Fibroblast of gingiva (primary cell): ENCODE data around the gene B9D1.

Experiments used
- DNase-seq: peaks from one replicate; pipeline ENCODE4 v3.0.0-alpha.2; 2011; ENCODE audit warnings: low read depth

The B9D1 gene

GRCh38 chr17:19376811-19377210 lies 14.3 kb upstream of the B9D1 start:
- DNase-seq = no peak

GRCh38 chr17:19375732-19376131 lies 13.2 kb upstream of the B9D1 start:
- no peak for DNase-seq

GRCh38 chr17:19374136-19374535 lies 11.6 kb upstream of the B9D1 start:
- no peak for DNase-seq

GRCh38 chr17:19372866-19373504 lies 10.5 kb upstream of the B9D1 start:
- no peak for DNase-seq

- DNase-seq = no peak
These were observed 9.9 kb upstream of the B9D1 start for GRCh38 chr17:19372439-19372838.

- no peak for DNase-seq
These were observed 9.5 kb upstream of the B9D1 start for GRCh38 chr17:19372011-19372370.

GRCh38 chr17:19371259-19372010 lies 8.9 kb upstream of the B9D1 start:
- no peak for DNase-seq

GRCh38 chr17:19370493-19370960 lies 8.0 kb upstream of the B9D1 start:
- DNase-seq = no peak

- no peak for DNase-seq
These were observed 7.4 kb upstream of the B9D1 start for GRCh38 chr17:19369846-19370492.

- DNase-seq = no peak
These were observed 6.7 kb upstream of the B9D1 start for GRCh38 chr17:19369107-19369778.

GRCh38 chr17:19368229-19368628 lies 5.7 kb upstream of the B9D1 start:
- DNase-seq = no peak

- no peak for DNase-seq
These were observed 4.1 kb upstream of the B9D1 start for GRCh38 chr17:19366637-19366972.

- no peak for DNase-seq
These were observed 3.5 kb upstream of the B9D1 start for GRCh38 chr17:19365833-19366636.

- no peak for DNase-seq
These were observed 2.9 kb upstream of the B9D1 start for GRCh38 chr17:19365499-19365817.

GRCh38 chr17:19364699-19365498 lies 2.4 kb upstream of the B9D1 start:
- DNase-seq = no peak

GRCh38 chr17:19363460-19364035 lies 1.0 kb upstream of the B9D1 start:
- DNase-seq = no peak

- no peak for DNase-seq
These were observed 553 bp upstream of the B9D1 start for GRCh38 chr17:19363114-19363438.

GRCh38 chr17:19361944-19362276 lies 613 bp downstream of the B9D1 start:
- no peak for DNase-seq

- DNase-seq = no peak
These were observed 1.2 kb downstream of the B9D1 start for GRCh38 chr17:19361326-19361725.

GRCh38 chr17:19360772-19361171 lies 1.8 kb downstream of the B9D1 start:
- no peak for DNase-seq

GRCh38 chr17:19359856-19360255 lies 2.7 kb downstream of the B9D1 start:
- DNase-seq = no peak
